Islet of Langerhans (tissue), 1 donor: ENCODE data around the gene AHDC1.

Experiments used
- FAIRE-seq: peaks from one replicate; lab custom pipeline; 2011; peaks lifted over from hg19 to GRCh38; lab: Jason Lieb, UNC

AHDC1 gene

GRCh38 chr1:27574871-27575831 lies 28.8 kb downstream of the AHDC1 start:
- no peak for FAIRE-seq

DNA sequence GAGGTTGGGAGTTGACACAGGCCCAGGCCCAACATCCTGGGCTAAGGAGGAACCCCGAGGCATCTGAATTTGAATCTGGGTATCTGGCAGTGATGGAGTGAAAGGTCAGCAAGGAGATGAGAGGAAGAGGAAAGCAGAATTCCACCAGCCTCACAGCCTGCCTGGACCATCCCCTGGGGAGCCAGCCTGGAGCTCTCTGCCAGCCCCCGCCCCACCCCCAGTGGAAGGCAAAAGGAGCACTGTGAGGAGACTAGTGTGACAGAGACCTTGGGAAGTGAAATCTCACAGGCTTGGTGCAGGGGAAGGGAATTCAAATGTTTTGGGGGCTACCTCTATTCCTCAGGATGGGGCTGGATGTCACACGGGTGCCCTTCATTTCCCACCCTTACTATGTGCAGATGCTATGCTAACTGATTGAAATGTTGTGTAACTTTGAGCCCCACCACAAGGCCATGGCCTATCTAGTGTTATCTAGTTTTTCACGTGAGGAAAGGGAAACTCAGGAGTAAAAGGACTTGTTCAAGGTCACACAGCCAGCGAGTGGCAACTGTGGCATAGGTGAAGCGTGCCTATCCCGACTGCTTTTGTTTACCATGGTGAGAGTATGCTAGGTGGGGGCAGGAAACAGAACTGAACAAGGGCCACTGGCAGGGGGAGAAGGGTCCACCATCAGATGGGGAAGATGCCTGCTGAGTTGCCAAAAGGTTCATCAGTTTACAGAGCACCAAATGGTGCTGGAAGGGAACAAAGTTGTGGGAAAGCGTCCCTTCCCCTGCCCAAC lies 29.8 kb downstream of the AHDC1 start:
- no peak for FAIRE-seq

DNA sequence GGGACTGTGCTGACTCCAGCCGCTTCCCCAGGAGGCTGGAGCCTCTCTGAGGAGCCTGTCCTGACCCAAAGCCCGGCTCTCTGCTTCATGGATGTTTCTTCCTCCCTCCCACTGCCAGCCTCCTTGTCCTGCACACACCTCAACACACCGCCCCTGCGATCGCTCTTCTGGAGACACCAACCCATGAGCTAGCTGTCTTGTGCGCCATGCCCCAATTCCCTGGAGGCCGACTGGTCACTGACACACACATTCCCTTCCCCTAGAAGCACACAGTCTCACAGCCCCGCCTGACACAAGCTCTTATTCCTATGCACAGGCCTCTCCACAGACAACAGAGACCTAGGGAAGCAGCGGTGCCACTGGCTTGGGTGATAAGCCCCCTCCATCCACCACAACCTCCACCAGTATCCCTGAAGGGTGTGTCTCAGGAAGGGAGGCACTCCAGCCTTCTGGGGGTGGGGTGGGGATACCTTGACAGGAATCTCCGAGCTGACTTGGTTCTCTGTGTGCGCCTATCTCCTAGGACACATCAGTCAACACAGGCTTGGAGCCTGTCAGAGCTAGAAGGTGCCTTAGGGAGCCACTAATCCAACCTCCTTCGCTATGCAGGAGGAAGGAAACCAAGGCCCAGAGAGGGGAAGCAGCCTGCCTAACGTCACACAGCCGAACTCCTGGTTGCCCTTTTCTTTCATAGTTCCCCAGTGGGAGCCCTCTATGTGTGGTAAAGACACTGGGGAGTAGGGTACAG lies 31.1 kb downstream of the AHDC1 start:
- no peak for FAIRE-seq

DNA sequence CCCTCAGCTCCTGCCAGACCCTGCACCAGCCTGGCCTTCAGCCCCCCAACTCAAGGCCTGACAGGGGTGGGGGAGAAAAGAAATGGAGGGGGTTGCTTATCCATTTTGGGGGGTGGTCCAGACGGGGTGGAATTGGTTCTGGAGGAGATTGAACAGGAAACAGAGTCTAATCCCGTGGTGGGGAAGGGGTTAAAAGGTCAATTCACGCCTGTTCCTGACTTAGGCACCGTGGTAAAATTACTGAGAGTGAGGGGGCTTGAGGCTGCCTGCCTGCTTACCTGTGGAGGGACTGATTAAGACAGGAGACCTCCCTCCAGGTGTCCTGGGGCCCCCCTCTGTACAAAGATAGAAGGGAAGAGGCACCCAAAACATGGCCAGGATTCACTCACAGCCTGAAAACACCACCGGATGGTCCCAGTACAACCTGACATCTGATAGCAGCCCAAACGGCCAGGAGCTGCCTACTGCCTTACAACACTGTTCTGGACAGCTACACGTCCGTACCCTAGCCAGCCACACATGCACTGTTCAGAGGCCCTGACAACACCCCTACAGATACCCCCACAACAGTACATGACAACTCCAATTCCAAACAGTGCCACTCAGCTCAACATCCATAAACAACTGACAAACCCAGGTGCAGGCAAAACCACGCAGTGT lies 31.8 kb downstream of the AHDC1 start:
- FAIRE-seq = no peak

GRCh38 chr1:27571439-27572018 lies 32.4 kb downstream of the AHDC1 start:
- no peak for FAIRE-seq

DNA sequence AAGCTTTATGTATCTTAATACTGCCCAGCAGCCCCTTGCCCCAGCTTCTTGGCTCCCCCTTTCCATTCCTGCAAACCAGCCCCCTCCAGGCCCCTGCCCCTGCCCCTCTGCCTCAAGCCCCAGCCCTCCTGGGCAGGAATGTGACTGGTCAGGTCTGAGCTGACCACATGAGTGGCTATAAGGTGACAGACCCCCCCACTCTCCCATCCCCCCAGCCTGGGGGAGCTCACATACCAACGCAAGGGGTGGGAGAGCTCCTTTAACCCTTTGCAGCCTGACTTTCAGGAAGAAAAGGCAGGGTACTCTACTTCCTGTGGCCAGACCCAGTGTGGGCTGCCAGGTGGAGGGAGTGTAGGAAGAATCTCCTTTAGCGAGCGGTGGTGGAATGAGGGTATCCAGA lies 33.2 kb downstream of the AHDC1 start:
- no peak for FAIRE-seq

- FAIRE-seq = no peak
These were observed 33.6 kb downstream of the AHDC1 start for GRCh38 chr1:27570356-27570755.

- FAIRE-seq = no peak
These were observed 34.2 kb downstream of the AHDC1 start for GRCh38 chr1:27569506-27570291.

DNA sequence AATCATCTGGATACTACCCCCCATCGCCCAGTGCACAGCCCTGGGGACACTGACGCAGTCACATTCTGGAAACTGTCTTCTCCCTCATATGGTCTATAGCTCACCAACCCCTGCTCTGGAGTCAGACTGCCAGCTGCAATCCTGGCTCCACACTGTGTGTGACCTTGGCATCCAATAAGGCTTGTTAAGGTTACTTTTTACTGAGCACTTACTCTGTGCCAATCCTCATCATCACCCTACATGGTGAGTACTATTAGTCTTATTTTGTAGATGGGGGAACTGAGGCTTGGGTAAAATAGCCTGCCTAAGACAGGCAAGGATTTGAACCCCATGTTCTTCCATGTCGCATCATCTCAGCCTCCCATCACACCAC lies 34.9 kb downstream of the AHDC1 start:
- no peak for FAIRE-seq

GRCh38 chr1:27568300-27569087 lies 35.5 kb downstream of the AHDC1 start:
- FAIRE-seq = no peak

- no peak for FAIRE-seq
These were observed 36.0 kb downstream of the AHDC1 start for GRCh38 chr1:27567971-27568299.

DNA sequence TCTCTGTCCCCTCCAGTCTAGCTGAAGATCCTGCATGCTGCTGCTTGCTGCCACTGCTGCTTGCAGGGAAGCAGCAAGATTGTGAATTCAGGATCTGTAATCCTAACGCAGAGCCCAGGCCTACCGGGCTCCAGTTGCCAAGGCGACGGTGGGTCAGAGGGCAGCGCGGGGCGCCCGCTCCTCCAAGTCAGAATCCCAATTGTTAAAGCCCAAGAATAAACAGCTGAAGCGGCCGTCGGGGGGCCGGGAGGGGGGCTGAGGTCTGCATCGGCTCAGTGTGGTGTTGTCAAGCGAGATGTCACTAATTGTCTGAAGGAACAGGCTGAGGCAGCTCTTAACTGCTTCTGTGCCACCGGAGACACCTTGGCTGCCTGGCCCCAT lies 36.8 kb downstream of the AHDC1 start:
- no peak for FAIRE-seq

DNA sequence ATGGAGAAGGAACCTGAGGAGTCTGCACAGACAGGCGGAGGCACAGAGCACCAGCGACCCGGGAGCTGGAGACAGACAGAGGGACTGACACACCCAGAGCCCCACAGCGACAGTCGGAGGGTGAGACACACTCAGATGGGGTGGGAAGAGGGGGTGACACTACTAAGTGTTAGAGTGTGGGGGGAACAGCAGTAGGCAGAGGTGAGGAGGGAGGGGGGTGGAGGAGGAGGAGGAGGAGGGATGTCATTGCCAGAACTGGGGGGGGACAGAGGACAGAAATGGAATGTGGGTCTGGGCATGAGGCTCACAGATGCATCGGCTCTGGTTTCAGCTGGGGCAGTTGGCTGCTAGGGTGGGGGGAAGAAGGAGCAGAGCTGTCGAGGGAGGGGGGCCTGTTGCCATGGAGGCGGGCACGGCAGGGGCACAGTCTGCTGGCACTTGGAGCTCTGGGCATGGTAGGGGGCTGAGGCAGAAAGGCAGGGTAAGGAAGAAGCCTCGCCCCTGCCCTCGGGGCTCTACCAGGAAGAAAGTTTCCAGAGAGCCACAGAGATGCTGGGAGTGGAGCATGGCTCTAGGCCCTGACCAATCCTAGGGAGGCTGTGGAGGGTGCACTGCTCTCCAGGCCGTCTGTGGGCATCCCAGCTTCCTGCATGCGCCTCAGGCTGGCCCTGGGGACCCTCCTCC lies 37.3 kb downstream of the AHDC1 start:
- no peak for FAIRE-seq

DNA sequence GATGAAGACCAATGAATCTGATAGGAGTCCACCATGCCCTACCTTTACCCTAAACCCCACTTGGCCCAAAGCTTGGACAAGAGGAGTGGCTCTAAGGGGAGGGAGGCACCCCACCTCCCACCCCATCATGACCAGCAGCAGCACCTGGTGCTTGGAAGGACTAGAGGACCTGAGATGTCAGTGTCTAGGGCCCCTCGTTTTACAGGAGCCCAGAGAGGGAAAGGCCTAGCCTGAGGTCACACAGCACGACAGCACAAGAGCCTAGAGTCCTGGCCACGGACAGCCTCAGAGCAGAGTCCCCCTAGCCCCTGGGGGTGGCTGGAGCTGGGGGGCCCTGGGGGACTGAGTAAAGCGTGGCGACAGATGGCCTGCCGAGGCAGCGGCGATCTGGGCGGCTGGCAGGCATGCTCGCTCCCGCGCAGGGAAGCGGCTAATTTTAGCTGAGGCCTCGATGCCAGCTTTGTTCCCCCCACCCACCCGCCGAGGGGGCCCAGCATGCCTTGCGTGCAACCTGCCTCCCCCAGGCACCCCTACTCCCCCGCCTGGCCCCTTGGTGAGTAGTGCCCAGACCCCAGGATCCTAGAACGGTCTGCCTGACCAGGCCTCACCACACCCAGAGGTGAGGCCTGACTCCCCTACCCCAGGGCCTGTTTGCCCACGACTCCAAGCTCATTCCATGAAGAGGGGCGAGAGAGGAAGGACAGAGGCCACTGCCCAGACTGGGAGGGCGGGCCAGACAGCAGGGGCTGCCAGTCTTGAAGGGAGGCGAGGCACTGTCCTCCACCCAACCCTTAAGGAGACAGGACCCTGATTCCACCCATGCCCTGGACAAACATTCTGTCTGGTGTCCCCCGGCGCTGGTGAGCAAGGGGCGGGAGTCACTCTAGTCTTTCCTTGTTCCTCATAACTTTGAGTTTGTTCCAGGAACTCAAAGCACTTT lies 39.0 kb downstream of the AHDC1 start:
- no peak for FAIRE-seq

DNA sequence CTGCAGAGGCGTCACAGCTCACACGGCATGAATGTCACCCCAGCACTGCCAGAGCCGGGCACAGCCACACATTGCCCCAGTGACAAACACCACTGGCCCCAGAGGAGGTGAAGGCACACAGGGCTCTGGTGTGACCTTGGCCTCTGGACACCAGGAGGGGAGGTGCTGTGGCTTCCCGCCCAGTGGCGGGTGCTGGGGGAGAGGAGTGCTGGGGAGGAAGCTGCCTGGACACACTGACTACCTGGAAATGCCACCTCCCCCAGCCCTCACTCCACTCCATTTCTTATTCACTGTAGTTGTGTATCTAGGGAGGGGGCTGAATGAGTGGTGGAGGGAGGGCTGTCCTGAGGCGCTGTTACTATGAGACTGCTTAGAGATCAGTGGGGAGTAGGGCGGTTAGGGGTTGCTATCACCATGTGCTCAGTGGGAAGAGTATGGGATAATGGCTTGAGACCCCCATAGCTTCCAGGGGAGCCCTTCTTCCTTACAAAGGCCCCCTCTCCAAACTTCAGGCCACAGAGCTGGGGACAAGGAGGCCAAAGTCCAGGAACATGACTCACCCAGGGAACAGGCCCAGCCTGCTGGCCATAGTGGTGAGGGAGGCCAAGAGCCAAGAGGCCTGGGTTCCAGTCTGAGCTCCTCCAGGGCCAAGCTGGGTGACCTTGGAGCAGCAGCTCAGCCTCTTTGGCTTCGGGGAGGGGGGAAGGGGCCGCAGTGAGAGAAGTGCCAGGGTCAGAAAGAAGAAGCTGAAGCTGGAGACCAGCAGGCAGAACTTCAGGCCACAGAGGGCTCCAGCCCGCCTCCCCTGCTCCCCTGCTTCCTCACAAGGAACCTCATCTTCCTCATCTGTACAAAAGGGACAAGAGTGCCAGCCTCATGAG lies 40.1 kb downstream of the AHDC1 start:
- no peak for FAIRE-seq

GRCh38 chr1:27563341-27563590 lies 40.7 kb downstream of the AHDC1 start:
- FAIRE-seq = no peak

DNA sequence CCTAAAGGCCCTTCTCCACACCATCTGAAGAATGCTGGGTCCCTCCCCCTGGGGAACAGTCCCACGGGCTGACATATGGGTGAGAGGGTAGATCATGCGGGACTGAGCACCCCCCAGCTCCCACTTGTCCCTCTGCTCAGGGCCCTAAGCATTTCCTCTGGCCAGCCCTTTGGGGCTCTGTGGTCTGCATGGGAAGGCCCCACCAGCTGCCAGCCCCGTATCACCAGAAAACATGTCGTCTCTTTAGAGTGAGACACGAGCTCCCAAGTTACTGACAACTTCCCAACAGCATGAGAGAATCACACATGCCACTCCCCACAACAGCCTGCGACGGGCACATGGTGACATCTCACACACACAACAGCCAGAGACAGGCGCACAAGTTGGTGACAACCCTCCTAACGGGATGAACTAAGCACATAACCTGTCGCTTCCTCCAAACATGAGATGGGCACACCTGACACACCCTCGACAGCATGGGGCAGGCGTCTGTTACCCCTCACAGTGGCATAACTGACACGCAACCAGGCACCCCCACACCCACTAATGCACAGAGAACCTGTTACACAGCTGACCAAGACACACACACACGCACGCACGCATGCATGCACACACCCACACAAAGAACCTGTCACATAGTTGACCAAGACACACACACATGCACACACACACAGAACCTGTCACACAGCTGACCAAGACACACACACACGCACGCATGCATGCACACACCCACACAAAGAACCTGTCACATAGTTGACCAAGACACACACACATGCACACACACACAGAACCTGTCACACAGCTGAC lies 41.2 kb downstream of the AHDC1 start:
- no peak for FAIRE-seq
